Prostate gland (tissue), 2 donors: ENCODE results near the gene YEATS2. TPM values are rescaled to one million over a fixed set of nuclear protein-coding genes. Genes with fewer than 3 reads are reported as not detected.
"Not testable (repeated sequence)": the region's sequence is repeated elsewhere in the genome, so short reads cannot be mapped to it uniquely, and the experiment has no call there.

Experiments used
- DNase-seq: peaks from one replicate; pipeline ENCODE4 v3.0.0-alpha.2; 2019; ENCODE audit warnings: low spot score
- H3K27ac ChIP-seq, 2 donors: fragments of 200-600 bp; sonication (generic); 2 replicates each; pipeline ENCODE4 v1.5.1; 2017 to 2019
- H3K27me3 ChIP-seq: fragments of 200-600 bp; sonication (generic); replicated peaks from 2 replicates; pipeline ENCODE4 v1.5.1; 2019; ENCODE audit not compliant: insufficient read depth
- H3K36me3 ChIP-seq, 2 donors: fragments of 200-600 bp; sonication (generic); 1 replicate in 1 of 2; 2 replicates in 1 of 2; pipeline versions ENCODE4 v1.5.1 to v1.8.1; 2017 to 2019
- H3K4me1 ChIP-seq: fragments of 200-600 bp; sonication (generic); replicated peaks from 2 replicates; pipeline ENCODE4 v1.5.1; 2019
- H3K4me3 ChIP-seq, 2 donors: fragments of 200-600 bp; sonication (generic); 2 replicates each; pipeline ENCODE4 v1.5.1; 2017 to 2019
- H3K9me3 ChIP-seq: fragments of 200-600 bp; sonication (generic); 2 replicates; pipeline ENCODE4 v1.5.1; 2017
- CTCF ChIP-seq, 4 experiments: fragments of 200-600 bp in 2 of 4; fragments of 450-650 bp in 2 of 4; sonication (generic) in 2 of 4; IDR thresholded peaks; 1 replicate in 3 of 4; 2 replicates in 1 of 4; pipeline ENCODE4 v1.5.1; 2016 to 2019; ENCODE audit warnings: antibody characterized with exemption in 4 of 4, mild to moderate bottlenecking in 2 of 4, moderate library complexity in 2 of 4
- POLR2A ChIP-seq: fragments of 450-650 bp; IDR thresholded peaks from one replicate; pipeline ENCODE4 v1.6.1; 2016; ENCODE audit warnings: antibody characterized with exemption, mild to moderate bottlenecking
- POLR2AphosphoS5 ChIP-seq: sonication (generic); formaldehyde crosslinking; IDR thresholded peaks from one replicate; pipeline ENCODE4 v1.6.1; 2017; ENCODE audit warnings: antibody characterized with exemption
- WGBS: methylation state at CpG from one replicate; pipeline ENCODE4 v1.1.5; 2018; 5-methylcytosine and 5-hydroxymethylcytosine counted together
- intact Hi-C: fragments of 100-400 bp; cut with DNase I; formaldehyde crosslinking; loops from one replicate; pipeline ENCODE4 v1.14.2; 2022
- total RNA-seq, 2 donors: library from RNA; depleted of rRNA; stranded (reverse); fragments of >200 nt; gene quantifications; one replicate each; pipeline ENCODE4 v1.1.0, GENCODE V29; 2016

Gene YEATS2
- total RNA-seq, 2 donors from 2014 or later = 24.1 to 24.8 TPM

- Histone ChIP-seq H3K27ac (no peak overlapping the region), H3K4me1 (no peaks in the 10 kb centered on the region), H3K27me3 (no peaks in the 10 kb centered on the region), H3K36me3 (no peaks in the 10 kb centered on the region), H3K9me3 (no peaks in the 10 kb centered on the region), H3K4me3 (no peak overlapping the region)
- intact Hi-C loops = no loop called here
- DNase-seq = no peak
- TF ChIP-seq POLR2A (no peak), POLR2AphosphoS5 (no peak), CTCF (IDR thresholded peaks at IDR 0.05) (no peak)
- 90% methylated on average over 5 of the region's 5 CpGs for WGBS
Observed at GRCh38 chr3:183731611-183732010, 34.0 kb downstream of the YEATS2 start.

- TF ChIP-seq POLR2AphosphoS5 (no peak), POLR2A (no peak), CTCF (IDR thresholded peaks at IDR 0.05) (no peak)
- no peaks in the 10 kb centered on the region for H3K27me3 ChIP-seq
- H3K27ac ChIP-seq = no peak overlapping the region
- H3K4me3 ChIP-seq = no peak overlapping the region
- DNase-seq = no peak
- no peaks in the 10 kb centered on the region for H3K36me3 ChIP-seq
- WGBS = 84% methylated on average over 7 of the region's 7 CpGs
- intact Hi-C loops = no loop called here
- no peaks in the 10 kb centered on the region for H3K4me1 ChIP-seq
- H3K9me3 ChIP-seq = no peaks in the 10 kb centered on the region
Observed at GRCh38 chr3:183733553-183733952, 36.0 kb downstream of the YEATS2 start.

- TF ChIP-seq POLR2A (no peak), CTCF (IDR thresholded peaks at IDR 0.05) (no peak), POLR2AphosphoS5 (no peak)
- 87% methylated on average over 5 of the region's 5 CpGs for WGBS
- H3K27ac ChIP-seq = no peak overlapping the region
- H3K27me3 ChIP-seq = no peaks in the 10 kb centered on the region
- H3K4me1 ChIP-seq = no peaks in the 10 kb centered on the region
- H3K4me3 ChIP-seq = no peak overlapping the region
- no peaks in the 10 kb centered on the region for H3K36me3 ChIP-seq
- DNase-seq = no peak
- no peaks in the 10 kb centered on the region for H3K9me3 ChIP-seq
- intact Hi-C loops = no loop called here
Observed at GRCh38 chr3:183734750-183735494, 37.3 kb downstream of the YEATS2 start.

GRCh38 chr3:183737116-183737515 is 39.5 kb downstream of the YEATS2 start:
- TF ChIP-seq CTCF (IDR thresholded peaks at IDR 0.05) (no peak), POLR2A (no peak)
- H3K9me3 ChIP-seq = no peaks in the 10 kb centered on the region
- DNase-seq = no peak
- intact Hi-C loops = no loop called here
- H3K27ac ChIP-seq = no peak overlapping the region
- 77% methylated on average over 2 of the region's 2 CpGs for WGBS
- H3K36me3 ChIP-seq = no peaks in the 10 kb centered on the region
- no peaks in the 10 kb centered on the region for H3K27me3 ChIP-seq
- H3K4me3 ChIP-seq = no peak overlapping the region
- H3K4me1 ChIP-seq = no peaks in the 10 kb centered on the region

- H3K36me3 ChIP-seq, DNase-seq, H3K27me3 ChIP-seq, H3K4me3 ChIP-seq, intact Hi-C loops, H3K27ac ChIP-seq, H3K9me3 ChIP-seq, H3K4me1 ChIP-seq: not testable (repeated sequence)
- WGBS = 83% methylated on average over 1 of the region's 1 CpG
Observed at GRCh38 chr3:183740154-183740553, 42.6 kb downstream of the YEATS2 start.
